MM.1S (cell line): Measurements from ENCODE around the gene GLUL.
A peak's percentile ranks its signal among the peaks of the same experiment; 100 is the strongest.

Experiments used
- DNase-seq: peaks from one replicate; pipeline ENCODE4 v3.0.0-alpha.2; 2015
- H2AFZ ChIP-seq: fragments of 300-600 bp; sonication (generic); 2 replicates; pipeline ENCODE4 v1.6.0; 2016; ENCODE audit warnings: antibody characterized with exemption, low read length
- H3F3A ChIP-seq: fragments of 300-600 bp; sonication (generic); 2 replicates; pipeline ENCODE4 v1.6.1; 2016; ENCODE audit warnings: mild to moderate bottlenecking, antibody characterized with exemption, low read length, moderate library complexity, mixed read lengths; ENCODE audit not compliant: insufficient read depth
- H3K27ac ChIP-seq: fragments of 300-600 bp; sonication (generic); 2 replicates; pipeline ENCODE4 v1.5.1; 2016; ENCODE audit warnings: mild to moderate bottlenecking, low read length
- H3K27me3 ChIP-seq: fragments of 300-600 bp; sonication (generic); replicated peaks from 2 replicates; pipeline ENCODE4 v1.6.0; 2016; ENCODE audit warnings: low read length; ENCODE audit not compliant: insufficient read depth
- H3K36me3 ChIP-seq: fragments of 300-600 bp; sonication (generic); replicated peaks from 2 replicates; pipeline ENCODE4 v1.6.1; 2016; ENCODE audit warnings: mild to moderate bottlenecking, low read length, mixed read lengths; ENCODE audit not compliant: insufficient read depth
- H3K4me1 ChIP-seq: fragments of 300-600 bp; sonication (generic); 2 replicates; pipeline ENCODE4 v1.6.1; 2016; ENCODE audit warnings: low read length, mixed read lengths
- H3K4me2 ChIP-seq: fragments of 300-600 bp; sonication (generic); 2 replicates; pipeline ENCODE4 v1.6.0; 2016; ENCODE audit warnings: low read depth, low read length
- H3K4me3 ChIP-seq: fragments of 300-600 bp; sonication (generic); 2 replicates; pipeline ENCODE4 v1.5.1; 2016; ENCODE audit warnings: low read length, mixed read lengths
- H3K79me2 ChIP-seq: fragments of 300-600 bp; sonication (generic); 2 replicates; pipeline ENCODE4 v1.6.1; 2016; ENCODE audit warnings: mixed run types, low read length, mixed read lengths
- H3K9ac ChIP-seq: fragments of 300-600 bp; sonication (generic); 2 replicates; pipeline ENCODE4 v1.6.1; 2016; ENCODE audit warnings: low read length, mixed read lengths
- H3K9me2 ChIP-seq: fragments of 300-600 bp; sonication (generic); replicated peaks from 2 replicates; pipeline ENCODE4 v1.6.1; 2016; ENCODE audit warnings: mild to moderate bottlenecking, low read length, mixed read lengths; ENCODE audit not compliant: insufficient read depth
- H3K9me3 ChIP-seq: fragments of 300-600 bp; sonication (generic); replicated peaks from 2 replicates; pipeline ENCODE4 v1.6.1; 2016; ENCODE audit warnings: mild to moderate bottlenecking, low read length, mixed read lengths; ENCODE audit not compliant: insufficient read depth
- H4K20me1 ChIP-seq: fragments of 300-600 bp; sonication (generic); 2 replicates; pipeline ENCODE4 v1.6.1; 2016; ENCODE audit warnings: mild to moderate bottlenecking, low read length, moderate library complexity, mixed read lengths; ENCODE audit not compliant: insufficient read depth
- EZH2 ChIP-seq: fragments of 300-600 bp; sonication (generic); optimal IDR thresholded peaks from 2 replicates; pipeline ENCODE3; 2017; ENCODE audit warnings: low read depth, mild to moderate bottlenecking, antibody characterized with exemption, low read length, mixed read lengths
- EZH2phosphoT487 ChIP-seq: fragments of 300-600 bp; sonication (generic); IDR thresholded peaks from 2 replicates; pipeline ENCODE4 v1.6.1; 2018; ENCODE audit warnings: antibody characterized with exemption, low read length
- TF ChIP-seq, protein P1 (sequence below): fragments of 300-600 bp; sonication (generic); IDR thresholded peaks from 2 replicates; pipeline ENCODE4 v1.5.1; 2016; ENCODE audit warnings: antibody characterized with exemption, low read length, mixed read lengths

Gene GLUL

DNA sequence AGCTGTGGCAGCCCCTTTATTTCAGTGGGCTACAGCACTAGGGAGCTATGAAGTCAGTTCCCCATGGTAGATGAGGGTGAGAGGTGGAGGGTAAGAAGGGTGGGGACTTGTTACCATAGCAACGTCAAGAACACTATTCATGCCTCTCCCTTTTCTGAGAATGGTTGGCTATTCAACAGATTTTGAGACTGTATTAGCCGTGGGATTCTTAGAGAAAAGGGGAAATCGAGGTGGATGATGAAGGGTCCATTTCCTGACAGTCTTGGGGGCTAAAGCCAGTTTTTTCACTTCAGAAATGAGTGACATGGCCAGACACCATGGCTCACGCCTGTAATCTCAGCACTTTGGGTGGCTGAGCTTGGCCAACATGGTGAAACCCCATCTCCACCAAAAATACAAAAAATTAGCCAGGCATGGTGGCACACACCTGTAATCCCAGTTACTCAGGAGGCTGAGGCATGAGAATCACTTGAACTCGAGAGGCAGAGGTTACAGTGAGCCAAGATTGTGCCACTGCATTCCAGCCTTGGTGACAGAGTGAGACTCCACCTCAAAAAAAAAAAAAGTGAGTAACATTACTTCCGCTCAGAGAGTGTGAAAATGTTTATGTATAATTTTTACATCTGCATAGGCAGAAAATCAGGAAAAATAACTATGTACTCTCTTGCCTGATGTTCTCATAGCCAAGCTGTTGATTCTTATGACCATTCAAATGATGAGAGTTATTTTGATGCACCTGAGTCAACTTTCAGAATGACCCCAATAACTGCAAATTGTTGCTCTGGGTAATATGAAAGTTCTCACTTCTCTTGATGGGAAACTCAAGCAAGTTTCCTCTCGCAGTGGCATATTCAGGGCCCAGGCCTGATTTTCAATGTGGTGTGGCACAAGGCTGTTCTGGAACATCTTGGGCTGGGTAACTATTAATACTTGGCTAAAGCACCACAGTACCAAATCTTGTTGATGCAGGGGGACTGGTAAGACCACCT lies 35.1 kb upstream of the GLUL start:
- no peaks in the 10 kb centered on the region for H3K27me3 ChIP-seq
- no peak overlapping the region for H3K9ac ChIP-seq
- 0 out of 2 replicates have a peak, but pooled peaks cover 5% of the 10 kb centered on the region for H3F3A ChIP-seq
- H3K79me2 ChIP-seq: no peaks in the 10 kb centered on the region
- no peak overlapping the region for H2AFZ ChIP-seq
- no peaks in the 10 kb centered on the region for H3K9me3 ChIP-seq
- peaks cover 20% of the 10 kb centered on the region for H3K4me1 ChIP-seq
- no peaks in the 10 kb centered on the region for H4K20me1 ChIP-seq
- H3K9me2 ChIP-seq: no peaks in the 10 kb centered on the region
- H3K4me3 ChIP-seq: no peak overlapping the region
- peak; percentile 46 for DNase-seq
- no peak overlapping the region for H3K4me2 ChIP-seq
- peak overlapping the region; percentile 26; the same call in 1 of the 2 replicates for H3K27ac ChIP-seq
- no peaks in the 10 kb centered on the region for H3K36me3 ChIP-seq
- TF ChIP-seq EZH2: no peak
- no peak for TF ChIP-seq EZH2phosphoT487
- TF ChIP-seq, protein P1, sequence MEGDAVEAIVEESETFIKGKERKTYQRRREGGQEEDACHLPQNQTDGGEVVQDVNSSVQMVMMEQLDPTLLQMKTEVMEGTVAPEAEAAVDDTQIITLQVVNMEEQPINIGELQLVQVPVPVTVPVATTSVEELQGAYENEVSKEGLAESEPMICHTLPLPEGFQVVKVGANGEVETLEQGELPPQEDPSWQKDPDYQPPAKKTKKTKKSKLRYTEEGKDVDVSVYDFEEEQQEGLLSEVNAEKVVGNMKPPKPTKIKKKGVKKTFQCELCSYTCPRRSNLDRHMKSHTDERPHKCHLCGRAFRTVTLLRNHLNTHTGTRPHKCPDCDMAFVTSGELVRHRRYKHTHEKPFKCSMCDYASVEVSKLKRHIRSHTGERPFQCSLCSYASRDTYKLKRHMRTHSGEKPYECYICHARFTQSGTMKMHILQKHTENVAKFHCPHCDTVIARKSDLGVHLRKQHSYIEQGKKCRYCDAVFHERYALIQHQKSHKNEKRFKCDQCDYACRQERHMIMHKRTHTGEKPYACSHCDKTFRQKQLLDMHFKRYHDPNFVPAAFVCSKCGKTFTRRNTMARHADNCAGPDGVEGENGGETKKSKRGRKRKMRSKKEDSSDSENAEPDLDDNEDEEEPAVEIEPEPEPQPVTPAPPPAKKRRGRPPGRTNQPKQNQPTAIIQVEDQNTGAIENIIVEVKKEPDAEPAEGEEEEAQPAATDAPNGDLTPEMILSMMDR: no peak

DNA sequence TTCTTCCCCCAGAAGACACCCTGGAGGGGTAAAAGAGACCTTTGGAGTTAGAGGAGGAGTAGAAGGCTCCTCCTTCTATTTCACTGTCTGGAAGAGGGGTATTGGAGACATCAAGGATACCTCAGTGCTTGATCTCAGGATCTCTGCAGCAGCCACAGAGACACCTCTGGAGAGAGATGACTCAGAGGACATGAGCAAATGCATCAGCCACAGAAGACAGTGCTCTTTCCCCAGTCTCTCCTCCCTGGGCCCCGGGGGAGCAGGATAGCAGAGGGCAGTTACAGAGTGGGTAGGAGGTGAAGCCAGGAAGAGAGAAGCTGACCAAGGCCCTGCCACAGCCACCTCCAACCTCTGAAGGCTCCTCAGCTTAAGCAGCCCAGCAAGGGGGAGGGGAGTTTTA lies 24.2 kb upstream of the GLUL start:
- Histone ChIP-seq H3K36me3 (no peaks in the 10 kb centered on the region), H3K9me2 (no peaks in the 10 kb centered on the region), H3K27me3 (no peaks in the 10 kb centered on the region), H4K20me1 (no peaks in the 10 kb centered on the region), H3K4me2 (no peak overlapping the region), H3K4me1 (no peaks in the 10 kb centered on the region), H3K9me3 (no peaks in the 10 kb centered on the region), H3K27ac (no peak overlapping the region), H3K4me3 (no peak overlapping the region), H2AFZ (no peak overlapping the region), H3K79me2 (no peaks in the 10 kb centered on the region), H3K9ac (no peak overlapping the region), H3F3A (no peaks in the 10 kb centered on the region)
- TF ChIP-seq EZH2phosphoT487: no peak
- TF ChIP-seq, protein P1: no peak
- TF ChIP-seq EZH2: no peak
- no peak for DNase-seq

DNA sequence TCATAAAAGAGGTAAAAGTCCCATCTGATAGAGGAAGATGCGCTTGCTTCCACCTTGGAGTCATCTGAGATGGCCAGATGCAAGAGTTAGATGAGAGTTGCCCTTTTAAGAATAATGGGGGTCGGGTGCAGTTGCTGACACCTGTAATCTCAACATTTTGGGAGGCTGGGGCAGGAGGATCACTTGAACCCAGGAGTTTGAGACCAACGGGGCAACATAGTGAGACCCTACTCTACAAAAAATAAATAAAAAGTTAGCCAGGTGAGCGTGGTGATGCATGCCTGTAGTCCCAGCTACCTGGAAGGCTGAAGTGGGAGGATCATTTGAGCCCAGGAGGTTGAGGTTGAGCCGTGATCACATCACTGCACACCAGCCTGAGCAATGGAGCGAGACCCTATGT lies 22.4 kb upstream of the GLUL start:
- Histone ChIP-seq H3K4me3 (no peak overlapping the region), H3F3A (no peaks in the 10 kb centered on the region), H2AFZ (no peak overlapping the region), H3K9me3 (no peaks in the 10 kb centered on the region), H3K9ac (no peak overlapping the region), H3K27ac (no peak overlapping the region), H3K9me2 (no peaks in the 10 kb centered on the region), H3K4me1 (no peaks in the 10 kb centered on the region), H3K4me2 (no peak overlapping the region), H3K79me2 (no peaks in the 10 kb centered on the region), H3K36me3 (no peaks in the 10 kb centered on the region), H4K20me1 (no peaks in the 10 kb centered on the region), H3K27me3 (no peaks in the 10 kb centered on the region)
- TF ChIP-seq, protein P1: no peak
- TF ChIP-seq EZH2phosphoT487 (no peak), EZH2 (no peak)
- DNase-seq: no peak
